RWPE2 (cell line): ENCODE measurements around the gene SLC35E2B.
A peak's percentile ranks its signal among the peaks of the same experiment; 100 is the strongest.

ENCODE experiments used
- ATAC-seq: fragments of 200-7000 bp; cut with Tn5 transposase; 3 replicates; pipeline ENCODE4 v1.9.1; 2021; ENCODE audit warnings: low read depth
- DNase-seq: peaks from one replicate; pipeline ENCODE4 v3.0.0-alpha.2; 2020; ENCODE audit warnings: low spot score
- H3K27ac ChIP-seq: fragments of 450-650 bp; 2 replicates; pipeline ENCODE4 v1.5.1; 2017; ENCODE audit warnings: mild to moderate bottlenecking; ENCODE audit not compliant: poor library complexity, severe bottlenecking
- H3K27me3 ChIP-seq: fragments of 250-450 bp; sonication (Bioruptor Pico); 2 replicates; pipeline ENCODE4 v1.5.1; 2021; ENCODE audit warnings: mild to moderate bottlenecking, moderate library complexity; ENCODE audit not compliant: insufficient read depth, poor library complexity, severe bottlenecking
- H3K36me3 ChIP-seq: fragments of 250-450 bp; sonication (Bioruptor Pico); 2 replicates; pipeline ENCODE4 v1.5.1; 2020; ENCODE audit warnings: low read depth, mild to moderate bottlenecking, moderate library complexity
- H3K4me1 ChIP-seq: fragments of 250-450 bp; sonication (Bioruptor Pico); 2 replicates; pipeline ENCODE4 v1.5.1; 2021; ENCODE audit warnings: mild to moderate bottlenecking, moderate library complexity; ENCODE audit not compliant: insufficient read depth, poor library complexity, severe bottlenecking
- H3K4me3 ChIP-seq: fragments of 250-450 bp; sonication (Bioruptor Pico); 2 replicates; pipeline ENCODE4 v1.5.1; 2021; ENCODE audit warnings: mild to moderate bottlenecking, moderate library complexity; ENCODE audit not compliant: severe bottlenecking
- H3K9me3 ChIP-seq: fragments of 250-450 bp; sonication (Bioruptor Pico); 2 replicates; pipeline ENCODE4 v1.5.1; 2021; ENCODE audit warnings: mild to moderate bottlenecking, moderate library complexity; ENCODE audit not compliant: severe bottlenecking
- CTCF ChIP-seq: fragments of 450-650 bp; IDR thresholded peaks from one replicate; pipeline ENCODE4 v1.5.1; 2017; ENCODE audit warnings: mild to moderate bottlenecking, moderate library complexity; ENCODE audit not compliant: poor library complexity, severe bottlenecking

SLC35E2B gene

DNA sequence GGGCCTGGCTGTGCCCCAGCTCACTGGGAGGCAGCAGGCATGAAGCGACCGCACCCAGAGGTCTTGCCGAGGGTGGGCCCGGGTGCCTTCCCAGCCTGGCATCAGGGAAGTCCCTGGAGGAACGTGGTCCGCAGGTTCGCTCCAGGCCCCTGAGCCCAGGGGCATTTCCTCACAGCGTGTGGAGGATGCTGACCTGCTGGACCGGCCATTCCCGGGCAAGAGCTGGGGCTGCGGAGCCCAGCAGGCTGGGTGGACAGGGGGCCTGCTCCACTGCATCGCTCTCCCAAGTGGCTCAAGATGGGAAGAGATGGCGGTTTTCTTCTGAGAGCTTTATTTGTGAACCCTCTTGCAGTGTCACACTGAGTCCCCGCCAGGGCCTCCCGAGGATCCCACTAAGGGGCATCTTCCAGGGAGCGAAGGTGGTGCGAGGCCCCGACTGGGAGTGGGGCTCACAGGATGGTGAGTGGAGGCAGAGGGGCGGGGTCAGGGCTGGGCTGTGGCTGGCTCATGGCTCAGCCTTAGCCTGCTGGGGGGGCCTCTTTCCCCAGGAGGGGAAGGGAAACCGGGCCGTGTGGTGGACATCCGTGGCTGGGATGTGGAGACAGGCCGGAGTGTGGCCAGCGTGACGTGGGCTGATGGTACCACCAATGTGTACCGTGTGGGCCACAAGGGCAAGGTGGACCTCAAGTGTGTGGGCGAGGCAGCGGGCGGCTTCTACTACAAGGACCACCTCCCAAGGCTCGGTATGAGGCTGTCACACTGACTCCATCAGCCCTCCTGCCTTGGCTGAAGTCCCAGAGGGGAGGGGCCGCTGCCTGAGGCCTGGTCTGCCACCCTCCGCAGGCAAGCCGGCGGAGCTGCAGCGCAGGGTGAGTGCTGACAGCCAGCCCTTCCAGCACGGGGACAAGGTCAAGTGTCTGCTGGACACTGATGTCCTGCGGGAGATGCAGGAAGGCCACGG is 67.9 kb downstream of the SLC35E2B start:
- Histone ChIP-seq H3K36me3 (no peaks in the 10 kb centered on the region), H3K27ac (no peak overlapping the region), H3K9me3 (no peaks in the 10 kb centered on the region), H3K27me3 (no peaks in the 10 kb centered on the region), H3K4me1 (no peaks in the 10 kb centered on the region), H3K4me3 (no peak overlapping the region)
- DNase-seq (peak; percentile 62), ATAC-seq (no peak)
- no peak for TF ChIP-seq CTCF

DNA sequence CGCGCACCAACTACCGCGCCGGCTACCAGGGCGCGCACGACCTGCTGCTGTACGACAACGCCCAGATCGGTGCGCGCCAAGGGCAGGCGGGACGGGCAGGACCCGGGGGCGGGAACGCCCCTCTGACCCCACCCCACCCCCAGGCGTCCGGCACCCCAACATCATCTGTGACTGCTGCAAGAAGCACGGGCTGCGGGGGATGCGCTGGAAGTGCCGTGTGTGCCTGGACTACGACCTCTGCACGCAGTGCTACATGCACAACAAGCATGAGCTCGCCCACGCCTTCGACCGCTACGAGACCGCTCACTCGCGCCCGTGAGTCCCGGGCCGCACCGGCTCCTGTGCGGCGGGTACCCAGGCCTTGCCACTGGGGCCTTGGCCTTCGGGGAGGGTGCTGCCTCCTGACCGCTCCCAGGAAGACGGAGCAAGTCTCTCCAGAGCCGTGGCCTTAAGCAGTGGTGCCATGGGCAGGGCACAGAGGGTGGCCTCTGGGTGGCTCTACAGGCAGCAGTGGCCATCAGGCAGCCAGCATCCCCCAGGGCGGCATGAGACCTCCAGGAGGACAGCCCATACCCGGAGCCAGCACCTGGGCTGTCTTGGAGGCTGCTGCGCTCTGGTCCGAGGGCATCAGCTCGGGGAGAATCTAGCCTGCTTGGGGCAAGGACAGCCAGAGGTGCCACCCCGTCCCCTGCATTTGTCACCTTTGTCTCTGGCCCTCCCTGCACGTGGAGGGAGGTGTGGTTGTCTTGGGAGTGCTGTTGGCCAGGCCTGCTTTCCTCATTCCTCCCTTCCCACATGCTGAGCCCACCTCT is 68.8 kb downstream of the SLC35E2B start:
- H3K27ac ChIP-seq = no peak overlapping the region
- ATAC-seq (no peak), DNase-seq (peak; percentile 65)
- no peaks in the 10 kb centered on the region for H3K27me3 ChIP-seq
- H3K36me3 ChIP-seq = no peaks in the 10 kb centered on the region
- no peak overlapping the region for H3K4me3 ChIP-seq
- H3K4me1 ChIP-seq = no peaks in the 10 kb centered on the region
- no peaks in the 10 kb centered on the region for H3K9me3 ChIP-seq
- TF ChIP-seq CTCF = no peak

- Histone ChIP-seq H3K4me1 (no peaks in the 10 kb centered on the region), H3K27me3 (no peaks in the 10 kb centered on the region), H3K9me3 (no peaks in the 10 kb centered on the region), H3K36me3 (no peaks in the 10 kb centered on the region), H3K4me3 (no peak overlapping the region), H3K27ac (no peak overlapping the region)
- no peak for ATAC-seq
- DNase-seq = no peak
- no peak for TF ChIP-seq CTCF
Observed at GRCh38 chr1:1623181-1623630, 69.4 kb downstream of the SLC35E2B start.

DNA sequence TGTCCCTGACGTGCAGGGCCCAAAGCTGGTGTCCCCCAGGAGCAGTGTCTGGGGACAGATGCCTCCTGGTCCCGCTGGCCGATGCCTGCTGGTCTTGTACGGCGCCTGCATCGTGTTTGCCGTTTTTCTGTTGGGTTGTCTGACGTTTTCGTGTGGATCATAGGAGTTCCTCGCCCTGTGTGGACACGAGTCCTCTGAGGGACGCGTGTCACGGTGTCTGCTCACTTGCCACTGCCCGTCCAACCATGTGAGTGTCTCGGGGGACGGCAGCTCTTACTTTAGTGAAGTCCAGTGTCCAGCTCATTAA is 69.9 kb downstream of the SLC35E2B start:
- no peak for TF ChIP-seq CTCF
- Histone ChIP-seq H3K4me3 (no peak overlapping the region), H3K4me1 (no peaks in the 10 kb centered on the region), H3K36me3 (no peaks in the 10 kb centered on the region), H3K27ac (no peak overlapping the region), H3K9me3 (no peaks in the 10 kb centered on the region), H3K27me3 (no peaks in the 10 kb centered on the region)
- ATAC-seq (no peak), DNase-seq (no peak)
